ENCODE measurements around the gene ANKRD44. TPM values are rescaled to one million over a fixed set of nuclear protein-coding genes. Genes with fewer than 3 reads are reported as not detected.

Gene ANKRD44
- total and polyA plus RNA-seq, 2 of the 8 experiments (the other 6 are each of a cell fraction or from before 2014, with no cell fraction given): 1.2 to 1.3 TPM

DNA sequence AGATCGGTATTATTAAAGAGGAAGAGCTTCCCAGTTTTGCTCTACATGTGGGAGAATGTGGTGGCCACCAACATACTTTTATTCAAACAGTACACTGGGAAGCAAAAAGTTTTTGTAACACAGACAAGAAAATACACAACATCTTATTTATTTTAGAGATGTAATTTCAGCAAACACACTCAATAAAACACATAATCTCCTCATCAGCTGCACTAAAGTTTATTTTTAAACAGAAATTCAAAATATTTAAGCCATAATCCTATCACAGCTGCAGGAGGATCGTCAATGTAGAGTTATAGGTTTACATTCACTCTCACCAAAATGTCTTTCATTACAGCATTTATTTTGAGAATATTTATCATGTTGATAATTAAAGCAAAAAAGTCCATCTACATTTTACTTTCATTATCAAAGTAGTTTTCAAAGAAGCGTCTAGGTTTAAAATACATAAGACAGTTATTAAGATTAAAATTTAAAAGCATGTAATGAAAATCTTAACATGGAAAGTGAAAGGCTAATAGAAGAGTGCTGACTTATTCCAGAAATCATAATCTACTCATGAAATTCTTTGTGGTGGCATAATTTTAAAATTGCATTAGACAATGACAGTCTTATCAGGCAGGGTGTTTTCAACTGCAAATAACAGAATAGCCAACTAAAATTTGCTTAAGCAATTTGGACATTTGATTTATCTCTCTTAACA lies 61.0 kb downstream of the ANKRD44 start:
- CTCF ChIA-PET (ENCODE audit: partially characterized antibody): interaction anchor here (0.6 to 1.3 kb wide), 2 partner anchors 54 to 128 kb away, joined by 3 read pairs; no protein-coding TSS in a partner anchor
- POLR2A ChIA-PET (ENCODE audit: partially characterized antibody): no interaction called here

More for the DNA sequence above, 61.0 kb downstream of the ANKRD44 start:
- H3K4ac ChIP-seq (replicated peaks; ENCODE audit: insufficient read length, low read depth, low read length): no peak overlapping the region
- no peaks in the 10 kb centered on the region for H3K79me2 ChIP-seq (ENCODE audit: control insufficient read depth in 1 of 2, insufficient read depth in 2 of 2, low read length in 2 of 2)
- no peak for TF ChIP-seq TBP (IDR thresholded peaks at IDR 0.05; ENCODE audit: low read depth, low read length)
- no peak for TF ChIP-seq TAF7 (optimal IDR thresholded peaks at IDR 0.05; ENCODE audit: borderline replicate concordance, low read depth, low read length)
- TF ChIP-seq, protein P1, sequence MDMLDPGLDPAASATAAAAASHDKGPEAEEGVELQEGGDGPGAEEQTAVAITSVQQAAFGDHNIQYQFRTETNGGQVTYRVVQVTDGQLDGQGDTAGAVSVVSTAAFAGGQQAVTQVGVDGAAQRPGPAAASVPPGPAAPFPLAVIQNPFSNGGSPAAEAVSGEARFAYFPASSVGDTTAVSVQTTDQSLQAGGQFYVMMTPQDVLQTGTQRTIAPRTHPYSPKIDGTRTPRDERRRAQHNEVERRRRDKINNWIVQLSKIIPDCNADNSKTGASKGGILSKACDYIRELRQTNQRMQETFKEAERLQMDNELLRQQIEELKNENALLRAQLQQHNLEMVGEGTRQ (IDR thresholded peaks at IDR 0.05; ENCODE audit: low read length): no peak
- TF ChIP-seq SIX5 (IDR thresholded peaks at IDR 0.05; ENCODE audit: low read depth, low read length): no peak
- TF ChIP-seq, protein P2, sequence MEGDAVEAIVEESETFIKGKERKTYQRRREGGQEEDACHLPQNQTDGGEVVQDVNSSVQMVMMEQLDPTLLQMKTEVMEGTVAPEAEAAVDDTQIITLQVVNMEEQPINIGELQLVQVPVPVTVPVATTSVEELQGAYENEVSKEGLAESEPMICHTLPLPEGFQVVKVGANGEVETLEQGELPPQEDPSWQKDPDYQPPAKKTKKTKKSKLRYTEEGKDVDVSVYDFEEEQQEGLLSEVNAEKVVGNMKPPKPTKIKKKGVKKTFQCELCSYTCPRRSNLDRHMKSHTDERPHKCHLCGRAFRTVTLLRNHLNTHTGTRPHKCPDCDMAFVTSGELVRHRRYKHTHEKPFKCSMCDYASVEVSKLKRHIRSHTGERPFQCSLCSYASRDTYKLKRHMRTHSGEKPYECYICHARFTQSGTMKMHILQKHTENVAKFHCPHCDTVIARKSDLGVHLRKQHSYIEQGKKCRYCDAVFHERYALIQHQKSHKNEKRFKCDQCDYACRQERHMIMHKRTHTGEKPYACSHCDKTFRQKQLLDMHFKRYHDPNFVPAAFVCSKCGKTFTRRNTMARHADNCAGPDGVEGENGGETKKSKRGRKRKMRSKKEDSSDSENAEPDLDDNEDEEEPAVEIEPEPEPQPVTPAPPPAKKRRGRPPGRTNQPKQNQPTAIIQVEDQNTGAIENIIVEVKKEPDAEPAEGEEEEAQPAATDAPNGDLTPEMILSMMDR (IDR thresholded peaks at IDR 0.05; ENCODE audit: control extremely low read depth in 1 of 3, insufficient read depth in 1 of 3, low read depth in 1 of 3, low read length in 3 of 3): no peak
- H3K4me2 ChIP-seq (ENCODE audit: insufficient read depth in 1 of 2, low read depth in 2 of 2, low read length in 2 of 2): no peak overlapping the region
- FAIRE-seq: no peak
- no peak overlapping the region for H4K91ac ChIP-seq (replicated peaks; ENCODE audit: insufficient read length, low read length)
- no peak overlapping the region for H2BK12ac ChIP-seq (ENCODE audit: low read depth, low read length)
- H3K27me3 ChIP-seq (replicated peaks in 1 of 4; ENCODE audit: control insufficient read depth in 3 of 4, extremely low read depth in 1 of 4, insufficient read depth in 3 of 4, low read length in 3 of 4): no peaks in the 10 kb centered on the region
- H3K14ac ChIP-seq (ENCODE audit: insufficient read length): no peak overlapping the region
- H3K9ac ChIP-seq (replicated peaks in 1 of 4; ENCODE audit: extremely low read depth in 1 of 4, low read depth in 3 of 4, low read length in 3 of 4): no peak overlapping the region
- no peaks in the 10 kb centered on the region for H3K36me3 ChIP-seq (ENCODE audit: control insufficient read depth in 2 of 4, insufficient read depth in 4 of 4, low read length in 3 of 4)
- no peak overlapping the region for H2BK15ac ChIP-seq (ENCODE audit: low read length)
- no peak overlapping the region for H3K23ac ChIP-seq (ENCODE audit: insufficient read length)
- H3K79me1 ChIP-seq (ENCODE audit: low read depth, low read length): no peaks in the 10 kb centered on the region
- no peaks in the 10 kb centered on the region for H4K20me1 ChIP-seq (replicated peaks in 1 of 2; ENCODE audit: control insufficient read depth in 1 of 2, insufficient read depth in 2 of 2, low read length in 2 of 2)
- no peak overlapping the region for H2BK20ac ChIP-seq (ENCODE audit: low read length)
- no peak overlapping the region for H2BK120ac ChIP-seq (replicated peaks; ENCODE audit: low read depth, low read length)
- H2AK5ac ChIP-seq (ENCODE audit: low read depth, low read length): no peak overlapping the region
- 86% methylated on average over 3 of the region's 3 CpGs; no CpG with 5 or more reads in 1 of the 2 experiments for WGBS, 2 experiments (ENCODE audit: extremely low coverage in 1 of 2, insufficient coverage in 1 of 2, insufficient read length in 1 of 2, insufficient replicate concordance in 2 of 2, low coverage in 1 of 2, low lambda C conversion rate in 2 of 2, missing lambda C conversion rate in 1 of 2)
- no peak overlapping the region for H2AFZ ChIP-seq (ENCODE audit: low read length)
- no peak overlapping the region for H3K56ac ChIP-seq (replicated peaks; ENCODE audit: insufficient read length, low read depth, low read length)
- H3K4me1 ChIP-seq (replicated peaks in 1 of 4; ENCODE audit: control insufficient read depth in 3 of 4, insufficient read depth in 4 of 4, low read length in 3 of 4): no peaks in the 10 kb centered on the region
- H4K8ac ChIP-seq (ENCODE audit: extremely low read depth, insufficient read depth, low read length): no peak overlapping the region
- no peak for DNase-seq (ENCODE audit: low read depth in 1 of 2, low spot score in 2 of 2)
- H3K23me2 ChIP-seq (ENCODE audit: low read depth, low read length): no peaks in the 10 kb centered on the region
- no peak overlapping the region for H2BK5ac ChIP-seq (ENCODE audit: low read depth, low read length)
- H3K27ac ChIP-seq (ENCODE audit: low read depth, low read length): no peak overlapping the region
- no peaks in the 10 kb centered on the region for H3K9me3 ChIP-seq (ENCODE audit: insufficient read depth in 2 of 2, low read depth in 1 of 2, low read length in 1 of 2)
- no peak overlapping the region for H3K18ac ChIP-seq (ENCODE audit: extremely low read depth, low read length)
- no peak overlapping the region for H3K4me3 ChIP-seq (ENCODE audit: extremely low read depth in 1 of 4, insufficient read depth in 2 of 4, low read depth in 3 of 4, low read length in 4 of 4)
- H4K5ac ChIP-seq (ENCODE audit: insufficient read length, low read depth, low read length): no peak overlapping the region

All from H1 (cell line).